Measurements from ENCODE around the gene PDCD1.

The PDCD1 gene

DNA sequence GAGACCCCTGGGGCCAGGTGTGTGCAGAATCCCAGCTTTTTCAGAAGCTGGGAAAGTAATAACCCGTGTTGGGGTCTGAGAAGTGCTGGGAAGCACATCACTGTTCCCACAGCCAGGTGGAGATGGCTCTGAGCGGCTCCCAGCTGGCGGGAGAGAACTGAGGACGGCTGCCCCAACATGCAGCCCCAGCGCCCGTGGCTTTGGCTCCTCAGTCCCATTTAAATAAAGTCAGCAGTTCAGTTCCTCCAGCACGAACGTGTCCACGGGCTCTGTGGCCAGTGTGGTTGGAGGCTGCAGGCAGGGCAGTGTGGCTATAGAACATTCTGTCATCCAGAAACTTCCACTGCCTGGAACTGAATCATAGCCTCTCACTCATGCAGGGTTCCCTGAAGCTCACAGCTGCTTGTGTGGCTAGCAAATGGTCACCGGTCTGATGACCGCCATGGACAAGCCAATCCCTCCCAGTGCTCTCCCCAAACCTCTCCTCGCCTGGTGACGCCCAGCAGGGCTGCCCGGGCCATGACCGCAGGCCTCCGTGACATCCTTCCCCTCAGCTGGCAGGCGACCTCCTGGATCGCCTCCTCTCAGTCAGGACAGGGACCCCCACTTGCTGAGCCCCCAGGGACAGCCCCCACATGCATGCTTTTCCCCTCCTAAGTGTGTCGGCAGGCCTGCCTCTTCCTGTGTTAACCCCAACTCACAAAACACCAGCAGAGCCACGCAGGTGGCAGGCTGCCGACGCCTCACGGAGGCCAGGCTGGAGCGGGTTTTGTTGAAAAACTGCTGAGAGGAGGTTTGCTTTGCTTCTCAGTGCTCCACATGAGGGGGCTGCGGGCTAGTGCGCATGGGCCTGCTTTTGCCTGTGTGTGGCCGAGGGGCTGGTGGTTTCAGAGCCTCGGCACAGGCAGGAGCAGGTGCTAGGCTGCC, 12.2 kb upstream of the PDCD1 start:
- no peak overlapping the region for H3K4me3 ChIP-seq (ENCODE audit: low read length)
- no peak for DNase-seq (ENCODE audit: low read depth)
- TF ChIP-seq, protein P1, sequence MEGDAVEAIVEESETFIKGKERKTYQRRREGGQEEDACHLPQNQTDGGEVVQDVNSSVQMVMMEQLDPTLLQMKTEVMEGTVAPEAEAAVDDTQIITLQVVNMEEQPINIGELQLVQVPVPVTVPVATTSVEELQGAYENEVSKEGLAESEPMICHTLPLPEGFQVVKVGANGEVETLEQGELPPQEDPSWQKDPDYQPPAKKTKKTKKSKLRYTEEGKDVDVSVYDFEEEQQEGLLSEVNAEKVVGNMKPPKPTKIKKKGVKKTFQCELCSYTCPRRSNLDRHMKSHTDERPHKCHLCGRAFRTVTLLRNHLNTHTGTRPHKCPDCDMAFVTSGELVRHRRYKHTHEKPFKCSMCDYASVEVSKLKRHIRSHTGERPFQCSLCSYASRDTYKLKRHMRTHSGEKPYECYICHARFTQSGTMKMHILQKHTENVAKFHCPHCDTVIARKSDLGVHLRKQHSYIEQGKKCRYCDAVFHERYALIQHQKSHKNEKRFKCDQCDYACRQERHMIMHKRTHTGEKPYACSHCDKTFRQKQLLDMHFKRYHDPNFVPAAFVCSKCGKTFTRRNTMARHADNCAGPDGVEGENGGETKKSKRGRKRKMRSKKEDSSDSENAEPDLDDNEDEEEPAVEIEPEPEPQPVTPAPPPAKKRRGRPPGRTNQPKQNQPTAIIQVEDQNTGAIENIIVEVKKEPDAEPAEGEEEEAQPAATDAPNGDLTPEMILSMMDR (IDR thresholded peaks at IDR 0.05; ENCODE audit: insufficient read depth, low read depth, low read length, missing control alignments) = no peak

DNA sequence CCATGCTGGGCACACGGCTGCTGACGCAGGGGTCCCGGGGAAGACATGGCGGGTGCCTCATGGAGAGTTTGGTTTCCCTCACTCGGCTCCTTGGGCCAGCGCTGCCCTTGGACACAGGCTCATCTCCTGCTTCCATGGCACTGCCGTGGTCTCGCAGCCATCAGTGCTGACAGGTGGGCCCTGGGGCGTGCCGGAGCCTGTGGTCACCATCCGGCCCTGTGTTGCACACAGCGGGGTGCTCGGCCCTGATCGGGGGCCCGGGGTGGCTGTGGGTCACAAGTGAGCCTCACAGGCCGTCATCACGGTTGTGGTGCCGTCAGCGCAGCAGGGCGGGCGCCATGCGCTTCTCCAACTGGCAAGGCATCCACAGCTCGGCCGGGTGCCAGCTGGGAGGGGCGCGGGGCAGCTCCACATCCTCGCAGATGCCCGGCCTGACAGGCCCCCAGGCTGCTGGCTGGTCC, 11.4 kb upstream of the PDCD1 start:
- H3K4me3 ChIP-seq (ENCODE audit: low read length) = no peak overlapping the region
- no peak for DNase-seq (ENCODE audit: low read depth)

DNA sequence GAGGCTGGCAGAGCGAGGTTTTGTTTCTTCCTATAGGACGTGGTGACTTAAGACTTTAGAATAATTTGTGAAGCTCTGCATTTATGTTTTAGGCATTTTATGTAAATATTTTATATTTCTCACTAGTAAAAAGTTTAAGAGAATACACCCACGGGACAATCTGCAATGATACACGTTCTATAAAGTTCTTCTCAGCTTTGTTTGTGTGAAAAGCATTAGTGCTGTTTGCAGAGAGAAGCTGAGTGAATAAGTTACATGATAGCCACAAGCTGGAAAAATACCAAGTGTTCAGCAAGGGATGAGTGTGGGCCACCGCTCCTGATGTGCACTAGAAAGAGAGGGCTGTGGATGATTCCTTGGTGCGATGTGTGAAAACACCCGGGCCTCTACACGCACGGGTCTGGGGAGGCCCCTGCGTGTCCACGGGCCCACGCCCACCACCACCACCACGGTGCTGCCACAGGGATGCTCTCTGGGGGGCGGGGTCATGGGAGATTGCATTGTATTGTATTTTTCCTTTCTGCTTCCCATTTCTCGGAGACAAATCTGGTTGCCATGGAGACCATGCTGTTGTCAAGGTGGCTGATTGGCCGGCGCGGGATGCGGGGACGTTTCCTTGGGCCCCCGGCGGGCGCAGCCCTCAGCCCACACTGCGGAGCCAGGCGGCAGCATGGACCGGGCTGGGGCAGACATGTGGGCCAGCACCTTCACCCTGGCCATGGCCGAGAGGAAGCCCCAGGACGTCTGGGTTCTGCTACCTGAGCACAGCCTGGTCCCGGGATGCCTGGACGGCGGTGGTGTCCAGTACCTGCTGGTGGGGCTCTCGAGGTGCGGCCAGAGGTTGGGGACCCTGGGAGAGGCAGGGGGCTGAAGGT, 10.6 kb upstream of the PDCD1 start, which contains the start of gene RTP5:
Gene RTP5 (plus strand): TSS at position 643 of the 875 bp plus-strand sequence. CDS start 28 bp downstream, at position 671.
- TF ChIP-seq, protein P1 (IDR thresholded peaks at IDR 0.05; ENCODE audit: insufficient read depth, low read depth, low read length, missing control alignments) = no peak
- DNase-seq (ENCODE audit: low read depth) = no peak
- no peak within 1 kb of the TSS for H3K4me3 ChIP-seq (ENCODE audit: low read length)

More for the DNA sequence above, 11.4 kb upstream of the PDCD1 start:
- TF ChIP-seq, protein P1 (IDR thresholded peaks at IDR 0.05; ENCODE audit: insufficient read depth, low read depth, low read length, missing control alignments) = no peak

DNA sequence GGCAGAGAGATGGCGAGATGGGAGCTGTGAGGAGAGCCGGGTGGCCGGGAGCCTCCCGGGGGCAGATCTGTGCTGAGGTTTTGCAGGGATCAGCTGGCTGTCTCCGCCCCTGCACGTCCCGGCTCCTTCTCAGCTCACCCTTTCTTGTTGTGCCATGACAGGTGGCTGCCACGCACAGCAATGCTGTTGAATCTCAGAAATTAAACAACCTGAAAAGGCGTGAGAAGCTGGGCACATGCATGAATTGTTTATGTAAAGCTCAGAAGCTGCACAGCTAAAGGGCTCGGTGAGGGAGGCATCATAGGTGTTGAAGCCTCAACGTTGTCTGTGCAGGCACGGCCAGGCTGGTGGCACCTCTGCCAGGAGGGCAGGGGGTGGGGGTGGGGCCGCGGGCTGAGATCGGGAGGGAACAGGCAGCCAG, 10.0 kb upstream of the PDCD1 start:
- no peak for DNase-seq (ENCODE audit: low read depth)

DNA sequence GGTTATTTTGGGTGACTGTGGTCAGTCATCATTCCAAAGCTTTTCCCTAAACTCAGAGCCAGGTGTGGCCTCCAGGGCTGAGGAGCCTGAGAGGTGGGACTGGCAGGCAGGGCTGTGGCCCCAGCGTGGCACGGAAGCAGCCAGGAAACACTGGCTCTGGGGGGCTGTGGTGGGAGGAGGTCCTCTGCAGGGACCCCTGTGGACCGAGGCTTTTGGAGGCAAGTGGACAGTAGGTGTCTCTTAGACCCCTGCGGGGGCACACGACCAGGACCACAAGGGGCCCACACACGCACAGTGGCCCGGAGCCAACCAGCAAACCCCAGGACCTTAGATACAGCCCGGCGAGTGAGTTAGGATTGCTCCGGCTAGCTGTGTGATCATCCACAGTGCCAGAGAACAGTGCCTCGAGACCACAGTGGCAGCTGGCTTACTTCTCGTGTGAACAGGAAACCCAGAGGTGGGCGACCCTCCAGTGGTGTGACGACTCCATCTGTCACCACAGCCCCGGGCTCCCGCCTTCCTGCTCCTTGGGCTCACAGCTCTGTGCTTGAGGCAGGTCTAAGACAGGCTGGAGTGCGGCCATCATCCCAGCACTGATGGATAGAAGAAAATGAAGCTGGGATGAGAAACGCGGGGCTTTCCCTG, 9.2 kb upstream of the PDCD1 start:
- no peak for DNase-seq (ENCODE audit: low read depth)
- TF ChIP-seq, protein P1 (IDR thresholded peaks at IDR 0.05; ENCODE audit: insufficient read depth, low read depth, low read length, missing control alignments) = no peak
- no peak overlapping the region for H3K4me3 ChIP-seq (ENCODE audit: low read length)

More for the DNA sequence above, 10.0 kb upstream of the PDCD1 start:
- no peak overlapping the region for H3K4me3 ChIP-seq (ENCODE audit: low read length)
- TF ChIP-seq, protein P1 (IDR thresholded peaks at IDR 0.05; ENCODE audit: insufficient read depth, low read depth, low read length, missing control alignments) = no peak

Data from epithelial cell of esophagus (primary cell).